B cell (primary cell): Measurements from ENCODE around the gene GGTLC2. TPM values are rescaled to one million over a fixed set of nuclear protein-coding genes. Genes with fewer than 3 reads are reported as not detected.
A peak's percentile ranks its signal among the peaks of the same experiment; 100 is the strongest.

Source experiments
- ATAC-seq: fragments of 200-7000 bp; cut with Tn5 transposase; one replicate; pipeline ENCODE4 v1.10.0; 2021; ENCODE audit warnings: low read depth, mild to moderate bottlenecking, moderate number of reproducible peaks, moderate library complexity
- CTCF ChIA-PET: fragments of 350-600 bp; sonication (Branson Sonifier 250); formaldehyde crosslinking; loops from one replicate; lab custom pipeline; 2021; ENCODE audit warnings: antibody characterized with exemption, inconsistent platforms; lab: Charles Lee
- POLR2A ChIA-PET: fragments of 350-600 bp; sonication (Branson Sonifier 250); formaldehyde crosslinking; loops from one replicate; lab custom pipeline; 2021; ENCODE audit warnings: antibody characterized with exemption; lab: Charles Lee
- DNase-seq: peaks from one replicate; pipeline ENCODE4 v3.0.0; 2013
- H2AFZ ChIP-seq: 2 replicates; pipeline ENCODE4 v1.6.1; 2012; ENCODE audit warnings: mild to moderate bottlenecking, low read depth, low read length; ENCODE audit not compliant: insufficient read depth, poor library complexity, severe bottlenecking
- H3K27ac ChIP-seq, 2 donors: 1 replicate in 1 of 2; 2 replicates in 1 of 2; pipeline ENCODE4 v1.5.1; 2012 to 2013; ENCODE audit warnings: low read length in 2 of 2, mild to moderate bottlenecking in 2 of 2, moderate library complexity in 1 of 2
- H3K27me3 ChIP-seq, 4 experiments: fragments of 200-600 bp in 1 of 4; sonication (generic) in 1 of 4; replicated peaks in 1 of 4; 1 replicate in 2 of 4; 2 replicates in 2 of 4; pipeline versions ENCODE4 v1.6.1 to v1.7.0; 2013 to 2016; ENCODE audit warnings: low read length in 3 of 4, mild to moderate bottlenecking in 2 of 4, mixed read lengths in 1 of 4, moderate library complexity in 1 of 4; ENCODE audit not compliant: insufficient read depth in 4 of 4, control insufficient read depth in 3 of 4; ENCODE audit errors: control extremely low read depth in 1 of 4
- H3K36me3 ChIP-seq, 2 experiments: replicated peaks in 1 of 2; 1 replicate in 1 of 2; 2 replicates in 1 of 2; pipeline versions ENCODE4 v1.6.1 to v1.7.1; 2013; ENCODE audit warnings: low read length in 1 of 2; ENCODE audit not compliant: insufficient read depth in 2 of 2, control insufficient read depth in 1 of 2; ENCODE audit errors: control extremely low read depth in 1 of 2, extremely low read depth in 1 of 2
- H3K4me1 ChIP-seq, 2 donors: fragments of 200-600 bp in 1 of 2; sonication (generic) in 1 of 2; 1 replicate in 1 of 2; 2 replicates in 1 of 2; pipeline versions ENCODE4 v1.5.1 to v1.6.1; 2013 to 2017; ENCODE audit warnings: low read length in 2 of 2; ENCODE audit not compliant: control insufficient read depth in 2 of 2, insufficient read depth in 2 of 2
- H3K4me2 ChIP-seq: replicated peaks from 2 replicates; pipeline ENCODE3; 2012; ENCODE audit warnings: mild to moderate bottlenecking, low read depth, low read length; ENCODE audit not compliant: poor library complexity, severe bottlenecking
- H3K4me3 ChIP-seq, 5 experiments: fragments of 200-600 bp in 1 of 5; sonication (generic) in 1 of 5; 1 replicate in 3 of 5; 2 replicates in 2 of 5; pipeline versions ENCODE4 v1.5.1 to v1.7.0; 2011 to 2016; ENCODE audit warnings: low read length in 4 of 5, mild to moderate bottlenecking in 4 of 5, low read depth in 2 of 5, control low read depth in 1 of 5, moderate library complexity in 1 of 5; ENCODE audit not compliant: insufficient read depth in 1 of 5; ENCODE audit errors: control extremely low read depth in 1 of 5, extremely low read depth in 1 of 5
- H3K79me2 ChIP-seq: fragments of 200-600 bp; sonication (generic); one replicate; pipeline ENCODE4 v1.6.0; 2016; ENCODE audit warnings: low read length; ENCODE audit not compliant: control insufficient read depth, insufficient read depth
- H3K9ac ChIP-seq: fragments of 200-600 bp; sonication (generic); 2 replicates; pipeline ENCODE4 v1.6.1; 2017; ENCODE audit warnings: mild to moderate bottlenecking, low read length, moderate library complexity
- H3K9me3 ChIP-seq, 3 donors: one replicate each; pipeline versions ENCODE4 v1.6.1 to v1.7.1; 2013; ENCODE audit warnings: low read length in 2 of 3; ENCODE audit not compliant: control insufficient read depth in 2 of 3, insufficient read depth in 1 of 3; ENCODE audit errors: control extremely low read depth in 1 of 3
- H4K20me1 ChIP-seq: 2 replicates; pipeline ENCODE4 v1.6.0; 2012; ENCODE audit warnings: mild to moderate bottlenecking, low read length; ENCODE audit not compliant: insufficient read depth, control insufficient read depth, poor library complexity, severe bottlenecking
- H3K27ac Mint-ChIP-seq: one replicate; pipeline ENCODE4 v1.8.0; 2021; ENCODE audit warnings: mixed read lengths
- H3K27me3 Mint-ChIP-seq: one replicate; pipeline ENCODE4 v1.8.0; 2021; ENCODE audit warnings: mixed read lengths
- H3K4me1 Mint-ChIP-seq: one replicate; pipeline ENCODE4 v1.8.0; 2021; ENCODE audit warnings: mixed read lengths
- H3K4me3 Mint-ChIP-seq: one replicate; pipeline ENCODE4 v1.8.0; 2021; ENCODE audit warnings: mixed read lengths
- H3K9me3 Mint-ChIP-seq: one replicate; pipeline ENCODE4 v1.8.0; 2022; ENCODE audit warnings: mixed read lengths; ENCODE audit not compliant: insufficient read depth
- EZH2 ChIP-seq: IDR thresholded peaks from 2 replicates; pipeline ENCODE4 v1.6.1; 2012; ENCODE audit warnings: borderline replicate concordance, low read depth, mild to moderate bottlenecking, moderate library complexity, low read length; ENCODE audit not compliant: insufficient read depth, poor library complexity, severe bottlenecking
- WGBS: methylation state at CpG from one replicate; pipeline ENCODE4 v1.1.5; 2013; ENCODE audit warnings: missing lambda C conversion rate; ENCODE audit not compliant: insufficient coverage; 5-methylcytosine and 5-hydroxymethylcytosine counted together
- intact Hi-C: fragments of 100-400 bp; cut with micrococcal nuclease; formaldehyde crosslinking; loops from one replicate; pipeline ENCODE4 v1.10.0; 2022
- polyA plus RNA-seq: library from polyadenylated mRNA; depleted of rRNA; stranded (reverse); fragments of >200 nt; gene quantifications from 2 replicates; pipeline ENCODE4 v1.2.3, GENCODE V29; 2012
- small RNA-seq: library from RNA; depleted of rRNA; stranded (forward); fragments of <200 nt; gene quantifications from one replicate; pipeline ENCODE3, GENCODE V24; 2012; ENCODE audit warnings: low replicate concordance, low read depth; ENCODE audit not compliant: insufficient read length
- total RNA-seq, 2 donors: library from RNA; stranded (reverse); fragments of 120-200 nt in 1 of 2; gene quantifications; 1 replicate in 1 of 2; 2 replicates in 1 of 2; pipeline versions ENCODE4 v1.2.3 to v1.2.4, GENCODE V29; 2013 to 2022
- TF ChIP-seq, protein P1 (sequence below): fragments of 200-600 bp; IDR thresholded peaks from one replicate; pipeline ENCODE4 v1.8.0; 2022; ENCODE audit warnings: antibody characterized with exemption, mild to moderate bottlenecking

Gene GGTLC2
- total and polyA plus RNA-seq, 2 donors (not counting 1 experiment from before 2014, with no cell fraction given), result not detected

DNA sequence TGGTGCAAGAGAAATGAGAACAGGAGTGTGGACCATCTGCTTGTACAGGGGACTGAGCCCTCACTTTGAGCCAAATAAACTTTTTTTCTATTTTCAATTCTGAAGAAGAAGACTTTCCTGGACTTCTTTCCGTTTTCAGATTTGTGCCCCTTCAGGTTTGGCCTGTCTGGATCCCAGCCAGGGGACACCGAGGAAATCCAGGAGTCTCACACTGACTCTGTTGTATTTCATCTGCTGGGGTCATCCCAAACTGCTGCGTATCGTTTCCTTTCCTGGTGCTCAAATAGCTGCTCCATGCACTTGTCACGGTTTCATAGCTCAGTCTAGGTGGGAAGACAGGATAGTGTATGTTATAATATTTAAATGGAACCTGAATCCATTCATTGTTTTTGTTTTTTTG, 51.7 kb downstream of the GGTLC2 start:
- POLR2A ChIA-PET, result no interaction called here
- intact Hi-C loops, result no loop called here

More for the DNA sequence above, 51.7 kb downstream of the GGTLC2 start:
- no peak overlapping the region for H3K4me2 ChIP-seq
- DNase-seq (no peak), ATAC-seq (no peak)
- H3K27ac ChIP-seq, result no peak overlapping the region
- no peaks in the 10 kb centered on the region for H4K20me1 ChIP-seq
- Mint-ChIP-seq H3K9me3 (no peaks in the 10 kb centered on the region), H3K4me3 (no peak overlapping the region), H3K4me1 (peaks cover 44% of the 10 kb centered on the region), H3K27ac (peak overlapping the region; percentile 32), H3K27me3 (no peaks in the 10 kb centered on the region)
- H3K4me3 ChIP-seq, result no peak overlapping the region
- no peaks in the 10 kb centered on the region for H3K27me3 ChIP-seq
- H3K4me1 ChIP-seq, result peaks cover 32 to 47% of the 10 kb centered on the region in 2 donors
- H3K9me3 ChIP-seq, result peaks cover 0 to 4% (median 0%) of the 10 kb centered on the region in 3 donors
- CTCF ChIA-PET, result interaction anchor here (1.0 kb wide), 1 partner anchor 109 kb away, joined by 6 read pairs; no protein-coding TSS in a partner anchor
- no peaks in the 10 kb centered on the region for H3K36me3 ChIP-seq
- TF ChIP-seq, protein P1, sequence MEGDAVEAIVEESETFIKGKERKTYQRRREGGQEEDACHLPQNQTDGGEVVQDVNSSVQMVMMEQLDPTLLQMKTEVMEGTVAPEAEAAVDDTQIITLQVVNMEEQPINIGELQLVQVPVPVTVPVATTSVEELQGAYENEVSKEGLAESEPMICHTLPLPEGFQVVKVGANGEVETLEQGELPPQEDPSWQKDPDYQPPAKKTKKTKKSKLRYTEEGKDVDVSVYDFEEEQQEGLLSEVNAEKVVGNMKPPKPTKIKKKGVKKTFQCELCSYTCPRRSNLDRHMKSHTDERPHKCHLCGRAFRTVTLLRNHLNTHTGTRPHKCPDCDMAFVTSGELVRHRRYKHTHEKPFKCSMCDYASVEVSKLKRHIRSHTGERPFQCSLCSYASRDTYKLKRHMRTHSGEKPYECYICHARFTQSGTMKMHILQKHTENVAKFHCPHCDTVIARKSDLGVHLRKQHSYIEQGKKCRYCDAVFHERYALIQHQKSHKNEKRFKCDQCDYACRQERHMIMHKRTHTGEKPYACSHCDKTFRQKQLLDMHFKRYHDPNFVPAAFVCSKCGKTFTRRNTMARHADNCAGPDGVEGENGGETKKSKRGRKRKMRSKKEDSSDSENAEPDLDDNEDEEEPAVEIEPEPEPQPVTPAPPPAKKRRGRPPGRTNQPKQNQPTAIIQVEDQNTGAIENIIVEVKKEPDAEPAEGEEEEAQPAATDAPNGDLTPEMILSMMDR, result no peak
- TF ChIP-seq EZH2, result no peak
- no peaks in the 10 kb centered on the region for H3K79me2 ChIP-seq
- WGBS, result 94% methylated on average over 4 of the region's 5 CpGs
- H3K9ac ChIP-seq, result no peak overlapping the region
- no peak overlapping the region for H2AFZ ChIP-seq

Small RNA genes lying within 50 kb of the gene (small RNA-seq; reads per million reads assigned to genes)
- gene AC244250.2 (not detected), gene IGLV3-29 (not detected), gene IGLVVI-25-1 (not detected)

Other genes with a start within 250 kb of the GGTLC2 start
- gene ZNF280B, start 135.9 kb upstream of the GGTLC2 start, total RNA-seq, result 2.9 and 3.5 TPM in 2 replicates
- gene ZNF280B, start 135.9 kb upstream of the GGTLC2 start, polyA plus RNA-seq, result 0.67 and 0.88 TPM in 2 replicates
- gene ZNF280A, start 124.3 kb upstream of the GGTLC2 start, total RNA-seq, result not detected in 2 replicates
- gene ZNF280A, start 124.3 kb upstream of the GGTLC2 start, polyA plus RNA-seq, result not detected in 2 replicates
- gene PRAME, start 85.3 kb upstream of the GGTLC2 start, total RNA-seq, result 0.15 TPM in 1 of 2 replicates, not detected in the other
- gene PRAME, start 85.3 kb upstream of the GGTLC2 start, polyA plus RNA-seq, result 0.63 TPM in 1 of 2 replicates, not detected in the other
- 39.8 and 46.9 TPM in 2 replicates for gene IGLL5, start 243.2 kb downstream of the GGTLC2 start, total RNA-seq
- gene IGLL5, start 243.2 kb downstream of the GGTLC2 start, polyA plus RNA-seq, result 324 and 365 TPM in 2 replicates